Body of pancreas (tissue), 4 donors: ENCODE data around the gene MLXIPL.

Experiments
- POLR2A ChIP-seq, 3 donors: fragments of 450-650 bp; IDR thresholded peaks; one replicate each; pipeline ENCODE4 v1.6.1; 2016; ENCODE audit warnings: antibody characterized with exemption in 3 of 3, mild to moderate bottlenecking in 2 of 3
- TF ChIP-seq, protein P1 (sequence below), 7 experiments: fragments of 450-650 bp in 4 of 7; fragments of 200-600 bp in 3 of 7; sonication (generic) in 3 of 7; IDR thresholded peaks; one replicate each; pipeline ENCODE4 v1.5.1; 2016 to 2019; ENCODE audit warnings: antibody characterized with exemption in 7 of 7

GRCh38 chr7:73652541-73652949, 28.2 kb upstream of the MLXIPL start:
- TF ChIP-seq, protein P1, sequence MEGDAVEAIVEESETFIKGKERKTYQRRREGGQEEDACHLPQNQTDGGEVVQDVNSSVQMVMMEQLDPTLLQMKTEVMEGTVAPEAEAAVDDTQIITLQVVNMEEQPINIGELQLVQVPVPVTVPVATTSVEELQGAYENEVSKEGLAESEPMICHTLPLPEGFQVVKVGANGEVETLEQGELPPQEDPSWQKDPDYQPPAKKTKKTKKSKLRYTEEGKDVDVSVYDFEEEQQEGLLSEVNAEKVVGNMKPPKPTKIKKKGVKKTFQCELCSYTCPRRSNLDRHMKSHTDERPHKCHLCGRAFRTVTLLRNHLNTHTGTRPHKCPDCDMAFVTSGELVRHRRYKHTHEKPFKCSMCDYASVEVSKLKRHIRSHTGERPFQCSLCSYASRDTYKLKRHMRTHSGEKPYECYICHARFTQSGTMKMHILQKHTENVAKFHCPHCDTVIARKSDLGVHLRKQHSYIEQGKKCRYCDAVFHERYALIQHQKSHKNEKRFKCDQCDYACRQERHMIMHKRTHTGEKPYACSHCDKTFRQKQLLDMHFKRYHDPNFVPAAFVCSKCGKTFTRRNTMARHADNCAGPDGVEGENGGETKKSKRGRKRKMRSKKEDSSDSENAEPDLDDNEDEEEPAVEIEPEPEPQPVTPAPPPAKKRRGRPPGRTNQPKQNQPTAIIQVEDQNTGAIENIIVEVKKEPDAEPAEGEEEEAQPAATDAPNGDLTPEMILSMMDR (IDR thresholded peaks at IDR 0.05): no peak
- no peak for TF ChIP-seq POLR2A (IDR thresholded peaks at IDR 0.05)
